ENCODE measurements around the gene SNX13.

DNA sequence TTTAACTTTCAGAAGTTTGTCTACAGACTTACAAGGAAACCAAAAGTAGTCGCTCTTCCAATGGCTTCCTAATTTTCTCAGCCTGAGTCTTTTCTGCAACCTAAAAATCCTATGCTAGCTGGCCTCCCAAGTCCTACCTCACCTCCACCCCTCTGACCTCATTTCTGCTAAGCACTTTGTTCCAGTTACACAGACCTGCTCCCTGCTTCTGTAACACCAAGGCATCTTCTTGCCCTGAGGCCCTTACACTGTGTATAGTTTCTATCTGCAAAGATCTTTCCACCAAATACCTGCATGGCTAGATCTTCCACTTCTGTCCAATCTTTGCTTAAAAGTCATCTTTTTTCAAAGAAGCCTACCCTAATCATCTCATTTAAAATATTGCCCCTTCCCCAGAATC lies 1.9 kb upstream of the SNX13 start:
- TF ChIP-seq, protein P1, sequence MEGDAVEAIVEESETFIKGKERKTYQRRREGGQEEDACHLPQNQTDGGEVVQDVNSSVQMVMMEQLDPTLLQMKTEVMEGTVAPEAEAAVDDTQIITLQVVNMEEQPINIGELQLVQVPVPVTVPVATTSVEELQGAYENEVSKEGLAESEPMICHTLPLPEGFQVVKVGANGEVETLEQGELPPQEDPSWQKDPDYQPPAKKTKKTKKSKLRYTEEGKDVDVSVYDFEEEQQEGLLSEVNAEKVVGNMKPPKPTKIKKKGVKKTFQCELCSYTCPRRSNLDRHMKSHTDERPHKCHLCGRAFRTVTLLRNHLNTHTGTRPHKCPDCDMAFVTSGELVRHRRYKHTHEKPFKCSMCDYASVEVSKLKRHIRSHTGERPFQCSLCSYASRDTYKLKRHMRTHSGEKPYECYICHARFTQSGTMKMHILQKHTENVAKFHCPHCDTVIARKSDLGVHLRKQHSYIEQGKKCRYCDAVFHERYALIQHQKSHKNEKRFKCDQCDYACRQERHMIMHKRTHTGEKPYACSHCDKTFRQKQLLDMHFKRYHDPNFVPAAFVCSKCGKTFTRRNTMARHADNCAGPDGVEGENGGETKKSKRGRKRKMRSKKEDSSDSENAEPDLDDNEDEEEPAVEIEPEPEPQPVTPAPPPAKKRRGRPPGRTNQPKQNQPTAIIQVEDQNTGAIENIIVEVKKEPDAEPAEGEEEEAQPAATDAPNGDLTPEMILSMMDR (conservative IDR thresholded peaks at IDR 0.05; ENCODE audit: low read depth in 2 of 2) = no peak
- TF ChIP-seq EZH2 (IDR thresholded peaks at IDR 0.05; ENCODE audit: low read depth, unreplicated experiment) (no peak), EZH2phosphoT487 (IDR thresholded peaks at IDR 0.05; ENCODE audit: unreplicated experiment) (no peak), POLR2AphosphoS5 (IDR thresholded peaks at IDR 0.05; ENCODE audit: low read depth) (no peak), NANOG (IDR thresholded peaks at IDR 0.05; ENCODE audit: borderline replicate concordance) (no peak), ZNF114 (CRISPR knock-in tag; IDR thresholded peaks at IDR 0.05) (no peak), CREB1 (CRISPR knock-in tag; IDR thresholded peaks at IDR 0.05; ENCODE audit: low read depth) (no peak), JUNB (IDR thresholded peaks at IDR 0.05; ENCODE audit: unreplicated experiment) (no peak)
- TF ChIP-seq, protein P2, sequence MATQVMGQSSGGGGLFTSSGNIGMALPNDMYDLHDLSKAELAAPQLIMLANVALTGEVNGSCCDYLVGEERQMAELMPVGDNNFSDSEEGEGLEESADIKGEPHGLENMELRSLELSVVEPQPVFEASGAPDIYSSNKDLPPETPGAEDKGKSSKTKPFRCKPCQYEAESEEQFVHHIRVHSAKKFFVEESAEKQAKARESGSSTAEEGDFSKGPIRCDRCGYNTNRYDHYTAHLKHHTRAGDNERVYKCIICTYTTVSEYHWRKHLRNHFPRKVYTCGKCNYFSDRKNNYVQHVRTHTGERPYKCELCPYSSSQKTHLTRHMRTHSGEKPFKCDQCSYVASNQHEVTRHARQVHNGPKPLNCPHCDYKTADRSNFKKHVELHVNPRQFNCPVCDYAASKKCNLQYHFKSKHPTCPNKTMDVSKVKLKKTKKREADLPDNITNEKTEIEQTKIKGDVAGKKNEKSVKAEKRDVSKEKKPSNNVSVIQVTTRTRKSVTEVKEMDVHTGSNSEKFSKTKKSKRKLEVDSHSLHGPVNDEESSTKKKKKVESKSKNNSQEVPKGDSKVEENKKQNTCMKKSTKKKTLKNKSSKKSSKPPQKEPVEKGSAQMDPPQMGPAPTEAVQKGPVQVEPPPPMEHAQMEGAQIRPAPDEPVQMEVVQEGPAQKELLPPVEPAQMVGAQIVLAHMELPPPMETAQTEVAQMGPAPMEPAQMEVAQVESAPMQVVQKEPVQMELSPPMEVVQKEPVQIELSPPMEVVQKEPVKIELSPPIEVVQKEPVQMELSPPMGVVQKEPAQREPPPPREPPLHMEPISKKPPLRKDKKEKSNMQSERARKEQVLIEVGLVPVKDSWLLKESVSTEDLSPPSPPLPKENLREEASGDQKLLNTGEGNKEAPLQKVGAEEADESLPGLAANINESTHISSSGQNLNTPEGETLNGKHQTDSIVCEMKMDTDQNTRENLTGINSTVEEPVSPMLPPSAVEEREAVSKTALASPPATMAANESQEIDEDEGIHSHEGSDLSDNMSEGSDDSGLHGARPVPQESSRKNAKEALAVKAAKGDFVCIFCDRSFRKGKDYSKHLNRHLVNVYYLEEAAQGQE (IDR thresholded peaks at IDR 0.05; ENCODE audit: unreplicated experiment) = no peak
- TF ChIP-seq, protein P3, sequence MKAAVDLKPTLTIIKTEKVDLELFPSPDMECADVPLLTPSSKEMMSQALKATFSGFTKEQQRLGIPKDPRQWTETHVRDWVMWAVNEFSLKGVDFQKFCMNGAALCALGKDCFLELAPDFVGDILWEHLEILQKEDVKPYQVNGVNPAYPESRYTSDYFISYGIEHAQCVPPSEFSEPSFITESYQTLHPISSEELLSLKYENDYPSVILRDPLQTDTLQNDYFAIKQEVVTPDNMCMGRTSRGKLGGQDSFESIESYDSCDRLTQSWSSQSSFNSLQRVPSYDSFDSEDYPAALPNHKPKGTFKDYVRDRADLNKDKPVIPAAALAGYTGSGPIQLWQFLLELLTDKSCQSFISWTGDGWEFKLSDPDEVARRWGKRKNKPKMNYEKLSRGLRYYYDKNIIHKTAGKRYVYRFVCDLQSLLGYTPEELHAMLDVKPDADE (IDR thresholded peaks at IDR 0.05) = no peak
- TF ChIP-seq, protein P4, sequence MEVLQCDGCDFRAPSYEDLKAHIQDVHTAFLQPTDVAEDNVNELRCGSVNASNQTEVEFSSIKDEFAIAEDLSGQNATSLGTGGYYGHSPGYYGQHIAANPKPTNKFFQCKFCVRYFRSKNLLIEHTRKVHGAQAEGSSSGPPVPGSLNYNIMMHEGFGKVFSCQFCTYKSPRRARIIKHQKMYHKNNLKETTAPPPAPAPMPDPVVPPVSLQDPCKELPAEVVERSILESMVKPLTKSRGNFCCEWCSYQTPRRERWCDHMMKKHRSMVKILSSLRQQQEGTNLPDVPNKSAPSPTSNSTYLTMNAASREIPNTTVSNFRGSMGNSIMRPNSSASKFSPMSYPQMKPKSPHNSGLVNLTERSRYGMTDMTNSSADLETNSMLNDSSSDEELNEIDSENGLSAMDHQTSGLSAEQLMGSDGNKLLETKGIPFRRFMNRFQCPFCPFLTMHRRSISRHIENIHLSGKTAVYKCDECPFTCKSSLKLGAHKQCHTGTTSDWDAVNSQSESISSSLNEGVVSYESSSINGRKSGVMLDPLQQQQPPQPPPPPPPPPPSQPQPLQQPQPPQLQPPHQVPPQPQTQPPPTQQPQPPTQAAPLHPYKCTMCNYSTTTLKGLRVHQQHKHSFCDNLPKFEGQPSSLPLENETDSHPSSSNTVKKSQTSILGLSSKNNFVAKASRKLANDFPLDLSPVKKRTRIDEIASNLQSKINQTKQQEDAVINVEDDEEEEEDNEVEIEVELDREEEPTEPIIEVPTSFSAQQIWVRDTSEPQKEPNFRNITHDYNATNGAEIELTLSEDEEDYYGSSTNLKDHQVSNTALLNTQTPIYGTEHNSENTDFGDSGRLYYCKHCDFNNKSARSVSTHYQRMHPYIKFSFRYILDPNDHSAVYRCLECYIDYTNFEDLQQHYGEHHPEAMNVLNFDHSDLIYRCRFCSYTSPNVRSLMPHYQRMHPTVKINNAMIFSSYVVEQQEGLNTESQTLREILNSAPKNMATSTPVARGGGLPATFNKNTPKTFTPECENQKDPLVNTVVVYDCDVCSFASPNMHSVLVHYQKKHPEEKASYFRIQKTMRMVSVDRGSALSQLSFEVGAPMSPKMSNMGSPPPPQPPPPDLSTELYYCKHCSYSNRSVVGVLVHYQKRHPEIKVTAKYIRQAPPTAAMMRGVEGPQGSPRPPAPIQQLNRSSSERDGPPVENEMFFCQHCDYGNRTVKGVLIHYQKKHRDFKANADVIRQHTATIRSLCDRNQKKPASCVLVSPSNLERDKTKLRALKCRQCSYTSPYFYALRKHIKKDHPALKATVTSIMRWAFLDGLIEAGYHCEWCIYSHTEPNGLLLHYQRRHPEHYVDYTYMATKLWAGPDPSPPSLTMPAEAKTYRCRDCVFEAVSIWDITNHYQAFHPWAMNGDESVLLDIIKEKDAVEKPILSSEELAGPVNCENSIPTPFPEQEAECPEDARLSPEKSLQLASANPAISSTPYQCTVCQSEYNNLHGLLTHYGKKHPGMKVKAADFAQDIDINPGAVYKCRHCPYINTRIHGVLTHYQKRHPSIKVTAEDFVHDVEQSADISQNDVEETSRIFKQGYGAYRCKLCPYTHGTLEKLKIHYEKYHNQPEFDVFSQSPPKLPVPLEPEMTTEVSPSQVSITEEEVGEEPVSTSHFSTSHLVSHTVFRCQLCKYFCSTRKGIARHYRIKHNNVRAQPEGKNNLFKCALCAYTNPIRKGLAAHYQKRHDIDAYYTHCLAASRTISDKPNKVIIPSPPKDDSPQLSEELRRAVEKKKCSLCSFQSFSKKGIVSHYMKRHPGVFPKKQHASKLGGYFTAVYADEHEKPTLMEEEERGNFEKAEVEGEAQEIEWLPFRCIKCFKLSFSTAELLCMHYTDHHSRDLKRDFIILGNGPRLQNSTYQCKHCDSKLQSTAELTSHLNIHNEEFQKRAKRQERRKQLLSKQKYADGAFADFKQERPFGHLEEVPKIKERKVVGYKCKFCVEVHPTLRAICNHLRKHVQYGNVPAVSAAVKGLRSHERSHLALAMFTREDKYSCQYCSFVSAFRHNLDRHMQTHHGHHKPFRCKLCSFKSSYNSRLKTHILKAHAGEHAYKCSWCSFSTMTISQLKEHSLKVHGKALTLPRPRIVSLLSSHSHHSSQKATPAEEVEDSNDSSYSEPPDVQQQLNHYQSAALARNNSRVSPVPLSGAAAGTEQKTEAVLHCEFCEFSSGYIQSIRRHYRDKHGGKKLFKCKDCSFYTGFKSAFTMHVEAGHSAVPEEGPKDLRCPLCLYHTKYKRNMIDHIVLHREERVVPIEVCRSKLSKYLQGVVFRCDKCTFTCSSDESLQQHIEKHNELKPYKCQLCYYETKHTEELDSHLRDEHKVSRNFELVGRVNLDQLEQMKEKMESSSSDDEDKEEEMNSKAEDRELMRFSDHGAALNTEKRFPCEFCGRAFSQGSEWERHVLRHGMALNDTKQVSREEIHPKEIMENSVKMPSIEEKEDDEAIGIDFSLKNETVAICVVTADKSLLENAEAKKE (CRISPR knock-in tag; IDR thresholded peaks at IDR 0.05) = no peak

All from GM23338 (cell line).